ENCODE measurements around the gene ABLIM3.

DNA sequence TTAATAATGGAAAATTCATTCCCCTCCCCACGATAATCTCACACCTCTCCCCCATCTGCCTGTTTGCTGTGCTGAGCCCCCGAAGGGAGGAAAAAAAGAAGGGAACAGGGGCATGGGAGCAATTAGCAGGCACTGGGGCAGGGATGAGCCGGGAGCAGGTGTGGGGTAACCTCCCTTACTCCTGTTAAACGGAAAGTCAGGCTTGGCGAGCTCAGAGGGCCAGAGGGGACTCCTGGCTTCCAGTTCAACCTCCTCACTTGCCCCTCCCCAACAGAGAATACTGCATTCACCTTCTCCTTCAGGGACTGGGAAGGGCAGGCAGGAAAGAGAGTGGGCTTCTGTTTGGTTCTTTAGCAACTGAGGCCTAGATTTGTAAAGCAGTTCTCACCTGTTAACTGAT, 131.9 kb downstream of the ABLIM3 start:
- TF ChIP-seq, protein P1, sequence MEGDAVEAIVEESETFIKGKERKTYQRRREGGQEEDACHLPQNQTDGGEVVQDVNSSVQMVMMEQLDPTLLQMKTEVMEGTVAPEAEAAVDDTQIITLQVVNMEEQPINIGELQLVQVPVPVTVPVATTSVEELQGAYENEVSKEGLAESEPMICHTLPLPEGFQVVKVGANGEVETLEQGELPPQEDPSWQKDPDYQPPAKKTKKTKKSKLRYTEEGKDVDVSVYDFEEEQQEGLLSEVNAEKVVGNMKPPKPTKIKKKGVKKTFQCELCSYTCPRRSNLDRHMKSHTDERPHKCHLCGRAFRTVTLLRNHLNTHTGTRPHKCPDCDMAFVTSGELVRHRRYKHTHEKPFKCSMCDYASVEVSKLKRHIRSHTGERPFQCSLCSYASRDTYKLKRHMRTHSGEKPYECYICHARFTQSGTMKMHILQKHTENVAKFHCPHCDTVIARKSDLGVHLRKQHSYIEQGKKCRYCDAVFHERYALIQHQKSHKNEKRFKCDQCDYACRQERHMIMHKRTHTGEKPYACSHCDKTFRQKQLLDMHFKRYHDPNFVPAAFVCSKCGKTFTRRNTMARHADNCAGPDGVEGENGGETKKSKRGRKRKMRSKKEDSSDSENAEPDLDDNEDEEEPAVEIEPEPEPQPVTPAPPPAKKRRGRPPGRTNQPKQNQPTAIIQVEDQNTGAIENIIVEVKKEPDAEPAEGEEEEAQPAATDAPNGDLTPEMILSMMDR (IDR thresholded peaks at IDR 0.05): no peak
- no peak for TF ChIP-seq POLR2A (IDR thresholded peaks at IDR 0.05)
